SIG-M5 (cell line): Measurements from ENCODE around the gene CUBN.
"Not testable (repeated sequence)": the region's sequence is repeated elsewhere in the genome, so short reads cannot be mapped to it uniquely, and the experiment has no call there.

ENCODE experiments used
- DNase-seq: peaks from one replicate; lab custom pipeline; 2025; lab: John Stamatoyannopoulos, UW

Gene CUBN

DNA sequence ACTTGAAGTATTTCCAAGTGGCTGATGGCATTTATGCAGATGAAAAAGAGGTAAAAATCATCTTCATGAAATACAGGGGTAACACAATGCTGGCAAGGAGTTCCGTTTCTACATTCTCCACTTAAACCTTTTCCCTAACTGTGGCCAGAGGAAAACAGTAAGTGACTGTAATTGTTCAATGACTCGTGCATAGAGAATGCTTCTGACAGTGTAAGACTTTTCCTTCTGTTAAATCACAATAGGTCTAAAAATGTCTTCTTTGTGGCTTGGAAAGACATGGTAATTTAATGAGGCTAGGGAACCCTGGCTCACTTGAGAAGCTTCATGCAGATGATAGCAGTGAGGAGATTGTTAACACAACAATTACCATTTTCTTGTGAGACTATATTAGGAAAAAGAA, 262.1 kb downstream of the CUBN start:
- DNase-seq: no peak

DNA sequence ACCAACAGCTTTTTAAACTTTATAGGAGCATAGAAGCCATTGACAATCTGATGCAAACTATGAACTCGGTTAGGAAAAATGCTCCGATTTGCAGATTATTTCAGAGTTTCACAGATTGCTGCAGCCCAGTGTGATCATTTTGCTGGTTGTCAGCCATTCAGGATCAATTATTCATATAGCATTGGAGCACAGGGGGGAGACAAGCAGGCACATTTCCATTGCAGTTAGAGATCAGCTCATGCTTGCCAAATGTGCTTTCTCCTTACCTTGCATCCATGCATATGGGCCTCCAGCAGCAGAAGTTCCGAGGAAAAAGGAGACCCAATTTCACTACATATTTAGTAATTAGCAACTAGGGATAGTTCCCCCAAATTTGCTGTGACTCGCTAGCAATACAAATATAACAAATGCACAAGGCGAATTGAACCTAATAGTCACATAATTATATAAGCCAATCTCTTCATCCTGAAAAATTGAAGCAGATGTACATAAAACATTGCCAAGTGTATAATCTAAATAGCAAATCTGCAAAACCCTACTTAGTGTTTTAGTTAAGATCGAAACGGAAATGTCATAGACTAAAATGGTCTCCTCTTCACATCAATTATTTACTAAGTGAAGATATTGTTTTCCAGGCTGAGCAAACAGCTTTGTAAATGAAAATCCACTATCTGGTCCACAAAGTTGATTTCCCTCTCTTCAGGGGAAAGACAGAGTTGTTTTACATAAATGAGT, 262.9 kb downstream of the CUBN start:
- no peak for DNase-seq

DNA sequence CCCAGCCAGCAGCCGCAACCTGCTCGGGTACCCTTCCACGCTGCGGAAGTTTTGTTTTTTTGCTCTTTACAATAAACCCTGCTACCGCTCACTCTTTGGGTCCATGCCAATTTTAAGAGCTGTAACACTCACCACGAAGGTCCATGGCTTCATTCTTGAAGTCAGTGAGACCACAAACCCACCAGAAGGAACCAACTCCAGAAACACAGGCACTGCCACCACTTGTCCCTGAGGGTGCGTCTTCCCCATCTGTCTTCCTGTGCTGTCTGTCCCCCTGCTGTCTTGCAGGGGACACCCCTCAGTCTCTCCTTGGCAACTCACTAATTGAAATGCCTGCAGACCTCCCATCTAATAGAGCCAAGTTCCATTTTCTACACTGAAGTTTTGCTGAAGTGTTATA, 263.8 kb downstream of the CUBN start:
- no peak for DNase-seq

DNA sequence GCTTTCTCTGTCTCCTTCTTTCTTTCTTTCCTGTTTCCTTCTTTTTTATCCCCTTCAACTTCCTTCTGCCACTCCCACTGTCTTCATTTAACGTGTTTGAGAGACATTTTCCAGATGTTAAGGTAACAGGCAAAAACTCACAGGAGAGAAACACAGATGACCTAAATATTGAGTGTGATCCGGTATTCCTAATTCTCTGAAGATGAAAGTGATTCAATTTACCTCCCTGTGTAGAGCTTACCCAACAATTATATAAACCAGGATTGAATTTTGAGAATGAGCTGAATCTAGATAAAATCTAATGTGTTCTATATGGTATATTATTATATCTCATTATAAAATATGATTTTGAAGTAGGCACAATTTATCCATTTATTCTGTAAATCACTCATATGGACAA, 265.8 kb downstream of the CUBN start:
- DNase-seq: no peak

DNA sequence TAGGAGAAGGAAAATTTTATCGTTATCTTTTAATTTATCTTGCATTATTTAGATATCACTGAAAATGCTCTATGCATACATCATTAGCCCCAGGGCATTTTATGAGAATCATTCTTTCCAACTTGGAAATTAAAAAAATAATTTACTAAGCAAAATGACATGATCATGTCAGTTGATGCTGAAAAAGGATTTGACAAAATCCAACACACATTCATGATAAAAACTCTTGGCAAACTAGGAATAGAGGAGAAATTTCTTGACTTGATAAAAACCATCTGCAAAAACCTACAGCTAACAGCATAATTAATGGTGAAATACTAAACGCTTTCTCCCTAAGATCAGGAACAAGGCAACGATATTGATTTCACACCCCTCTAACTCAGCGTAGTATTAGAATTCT, 272.2 kb downstream of the CUBN start:
- DNase-seq: no peak

DNA sequence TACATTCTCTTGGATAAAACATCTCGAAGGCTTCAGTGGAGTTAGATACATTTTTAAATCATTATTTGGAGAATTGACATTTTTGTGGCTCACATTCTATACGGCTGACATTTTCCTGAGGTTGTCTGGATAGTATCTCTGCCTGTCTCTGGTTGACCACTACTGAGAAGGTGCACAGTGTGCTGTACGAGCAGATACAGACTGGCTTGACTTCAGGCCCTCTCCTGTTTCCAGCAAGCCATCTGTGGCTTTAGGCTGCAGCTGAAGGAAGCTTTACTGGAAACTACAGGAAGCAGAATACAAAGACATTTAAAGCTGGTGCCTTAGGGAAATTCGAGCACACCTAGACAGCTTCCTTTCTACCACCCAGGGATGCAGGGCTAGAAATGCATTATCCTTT, 273.0 kb downstream of the CUBN start:
- DNase-seq: no peak

DNA sequence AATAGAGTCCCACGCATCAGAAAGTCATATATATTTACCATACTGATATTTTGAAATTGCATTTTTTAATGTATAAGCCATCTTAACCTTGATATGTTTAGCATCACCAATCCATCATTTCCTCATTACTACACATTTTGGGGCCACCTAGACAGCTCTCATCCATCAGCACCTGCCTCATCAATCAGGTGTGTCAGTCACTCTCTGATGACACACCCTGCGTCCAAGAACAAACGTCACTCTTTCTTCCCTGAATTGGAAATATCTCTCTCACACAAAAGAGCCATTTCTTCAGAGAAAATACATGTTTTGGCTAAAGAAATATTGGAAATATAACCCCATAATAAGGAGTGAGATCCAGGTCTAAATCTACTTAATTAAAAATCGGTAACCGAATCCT, 273.5 kb downstream of the CUBN start:
- no peak for DNase-seq

DNA sequence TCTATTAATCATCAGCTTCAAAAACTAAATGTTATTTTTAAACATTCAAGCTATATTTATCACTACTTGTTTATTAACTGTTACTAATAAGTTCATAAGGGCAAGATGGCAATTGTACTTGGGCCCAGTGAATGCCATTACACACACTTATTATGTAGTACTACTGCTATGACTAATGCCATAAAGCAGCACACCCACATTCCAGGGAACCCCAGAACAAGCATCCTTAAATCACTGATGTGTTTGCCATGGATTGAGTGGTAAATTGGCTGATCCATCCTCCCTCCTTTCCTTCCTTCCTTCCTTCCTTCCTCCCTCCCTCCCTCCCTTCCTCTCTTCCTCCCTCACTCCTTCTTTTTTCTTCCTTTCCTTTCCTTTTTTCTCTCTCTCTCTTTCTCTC, 275.0 kb downstream of the CUBN start:
- DNase-seq: no peak

DNA sequence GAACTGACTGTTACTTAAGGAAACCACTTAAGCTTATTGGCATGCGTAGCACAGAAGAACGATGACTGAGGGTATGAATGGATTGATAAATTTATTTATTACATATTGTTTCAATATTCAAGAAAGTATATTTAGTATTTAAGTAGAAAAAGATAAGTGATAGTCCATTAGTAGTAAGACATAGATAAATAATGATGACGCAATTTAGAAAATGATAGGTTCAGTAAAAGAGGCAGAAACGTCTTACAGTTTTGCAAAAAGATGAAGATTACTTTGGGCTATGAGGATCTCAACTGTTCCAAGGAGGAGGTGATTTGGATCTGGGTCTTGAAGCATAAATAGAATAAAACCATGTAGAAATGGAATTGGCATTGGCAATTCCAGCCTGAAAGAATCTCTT, 275.8 kb downstream of the CUBN start:
- no peak for DNase-seq

DNA sequence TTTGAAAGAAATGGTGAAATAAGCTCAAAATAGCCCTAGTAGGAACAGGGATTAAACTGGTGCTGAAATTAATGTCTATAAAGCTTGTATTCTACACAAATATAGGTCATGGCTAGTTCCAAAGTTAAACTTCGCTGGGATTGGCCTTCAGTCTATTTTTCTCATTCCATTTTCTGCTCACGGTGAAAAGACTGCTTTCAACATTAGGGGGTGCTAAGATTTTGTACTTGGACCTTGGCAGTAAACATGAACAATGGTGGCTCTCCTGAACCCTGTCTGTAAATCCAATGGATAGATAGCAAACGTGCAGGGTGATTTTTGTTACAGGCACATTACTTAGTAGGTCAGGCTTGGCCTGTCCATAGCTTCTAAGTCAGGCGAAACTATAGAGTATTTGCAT, 276.4 kb downstream of the CUBN start:
- DNase-seq: no peak

DNA sequence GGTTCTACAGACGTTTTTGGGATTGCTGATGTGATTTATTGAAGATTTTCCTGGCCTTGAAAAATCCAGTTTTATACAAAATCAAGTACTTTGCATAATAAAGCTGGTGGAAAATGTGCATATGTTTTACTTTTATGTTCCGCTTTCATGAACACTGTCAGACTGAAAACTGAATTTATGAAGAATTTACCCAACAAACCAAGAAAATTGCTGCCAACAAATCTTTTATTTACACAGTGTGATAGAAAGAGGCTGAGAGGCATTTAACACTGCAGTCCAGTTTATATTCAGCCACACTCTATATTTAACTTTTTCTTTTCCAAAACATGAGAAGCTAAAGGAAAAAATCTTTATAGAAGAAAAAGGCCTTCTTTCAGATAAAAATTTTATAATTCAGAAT, 277.0 kb downstream of the CUBN start:
- no peak for DNase-seq

DNA sequence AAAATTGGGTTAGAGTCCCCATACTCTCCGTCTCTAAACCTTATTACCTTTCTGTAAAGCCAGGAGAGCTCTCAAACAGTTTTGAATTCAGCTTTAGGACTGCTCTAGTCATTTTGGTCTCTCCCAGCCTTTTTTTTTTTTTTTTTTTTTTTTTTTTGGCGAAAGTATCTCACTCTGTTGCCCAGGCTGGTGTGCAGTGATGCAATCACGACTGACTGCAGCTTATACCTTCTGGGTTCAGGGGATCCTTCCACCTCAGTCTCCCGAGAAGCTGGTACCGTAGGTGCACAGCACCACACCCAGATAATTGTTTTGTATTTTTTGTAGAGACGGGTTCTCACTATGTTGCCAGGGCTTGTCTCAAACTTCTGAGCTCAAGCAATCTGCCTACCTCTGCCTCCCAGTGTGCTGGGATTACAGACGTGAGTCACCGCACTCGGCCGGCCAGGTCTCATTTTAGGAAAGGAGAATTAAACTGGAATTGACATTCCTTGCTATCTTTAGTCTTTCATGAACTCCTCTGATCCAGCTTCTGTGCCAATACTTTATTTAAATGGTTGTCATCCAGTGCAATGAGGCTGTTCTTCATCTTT, 281.0 kb downstream of the CUBN start:
- DNase-seq: no peak

DNA sequence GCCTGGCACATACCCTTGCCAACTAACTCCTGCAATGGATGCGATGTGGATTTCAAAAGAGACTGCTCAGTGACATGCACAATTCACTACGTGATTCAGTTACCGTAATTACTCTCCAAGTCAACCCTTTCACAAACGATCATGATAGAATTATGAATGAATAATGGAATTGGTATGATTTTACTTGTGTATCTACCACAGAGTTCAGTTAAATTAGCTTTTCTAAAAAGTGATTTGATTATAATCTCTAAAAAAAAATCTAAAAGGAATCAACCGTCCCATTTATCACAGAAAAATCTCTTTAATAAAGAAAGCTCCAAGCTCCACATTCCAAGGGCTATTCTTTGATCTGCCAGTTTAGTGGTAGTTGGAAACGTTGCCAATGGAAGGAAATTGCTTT, 282.0 kb downstream of the CUBN start:
- no peak for DNase-seq

DNA sequence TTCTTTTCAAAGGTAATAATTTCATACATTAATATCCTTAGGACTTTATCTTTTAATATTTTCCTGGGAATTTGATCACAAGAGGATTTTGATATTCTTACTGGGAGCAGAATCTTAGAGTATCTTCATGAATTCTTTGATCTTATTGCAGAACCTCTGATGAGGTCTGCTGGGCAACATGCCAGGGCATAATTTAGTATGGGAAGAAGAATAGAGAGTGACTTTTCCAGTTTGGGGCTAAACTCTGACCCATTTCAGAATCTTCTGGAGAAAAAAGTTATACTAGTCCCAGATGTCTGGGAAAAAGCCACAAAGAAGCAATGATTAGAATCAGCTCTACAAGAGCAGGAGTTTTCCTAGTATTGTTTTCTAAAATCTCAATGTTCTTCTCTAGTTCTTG, 284.4 kb downstream of the CUBN start:
- no peak for DNase-seq

DNA sequence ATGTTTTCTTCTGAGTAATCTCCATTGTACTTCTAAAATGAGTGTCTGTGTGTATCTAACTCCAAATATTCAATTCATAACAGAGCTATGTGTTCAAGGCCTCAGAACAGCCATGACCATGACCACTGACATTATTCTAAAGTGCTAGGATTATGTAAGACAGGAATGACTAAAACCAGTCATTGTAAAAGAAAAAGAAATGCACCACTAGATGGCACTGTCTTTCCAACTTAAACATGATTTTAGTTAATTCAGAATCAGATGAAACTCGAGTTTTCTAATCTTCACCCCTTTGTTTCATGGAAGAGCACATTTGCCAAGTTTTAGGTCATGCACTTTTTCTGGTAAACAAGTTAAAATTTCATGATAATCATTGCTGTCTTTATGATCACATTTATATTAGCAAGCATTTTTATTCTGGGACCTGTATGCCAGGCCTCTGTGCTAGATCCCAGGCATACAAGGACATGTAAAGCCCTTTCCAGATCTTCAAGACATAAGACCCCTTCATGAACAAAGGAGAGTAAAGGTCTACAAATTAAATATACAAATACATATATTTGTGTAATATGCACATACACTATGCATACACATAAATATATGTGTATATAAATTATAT, 286.2 kb downstream of the CUBN start:
- no peak for DNase-seq

DNA sequence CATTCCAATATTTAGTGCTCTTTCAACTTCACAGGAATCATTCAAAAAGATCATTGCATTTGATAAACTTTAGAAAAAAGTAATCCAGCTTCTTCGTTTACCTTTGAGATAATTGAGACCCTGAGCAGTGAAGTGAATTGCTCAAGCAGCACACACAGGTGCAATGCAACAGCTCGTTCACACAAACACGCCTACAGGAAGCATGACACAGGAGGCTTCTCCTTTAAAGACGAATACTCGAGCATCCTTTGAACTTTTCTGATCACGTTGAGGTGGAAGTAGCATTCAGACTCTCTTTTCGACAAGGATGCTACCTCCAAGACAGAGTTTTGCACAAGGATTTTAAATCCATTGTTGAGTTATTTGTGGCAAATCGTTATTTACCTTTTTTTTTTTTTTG, 294.4 kb downstream of the CUBN start:
- DNase-seq: no peak

DNA sequence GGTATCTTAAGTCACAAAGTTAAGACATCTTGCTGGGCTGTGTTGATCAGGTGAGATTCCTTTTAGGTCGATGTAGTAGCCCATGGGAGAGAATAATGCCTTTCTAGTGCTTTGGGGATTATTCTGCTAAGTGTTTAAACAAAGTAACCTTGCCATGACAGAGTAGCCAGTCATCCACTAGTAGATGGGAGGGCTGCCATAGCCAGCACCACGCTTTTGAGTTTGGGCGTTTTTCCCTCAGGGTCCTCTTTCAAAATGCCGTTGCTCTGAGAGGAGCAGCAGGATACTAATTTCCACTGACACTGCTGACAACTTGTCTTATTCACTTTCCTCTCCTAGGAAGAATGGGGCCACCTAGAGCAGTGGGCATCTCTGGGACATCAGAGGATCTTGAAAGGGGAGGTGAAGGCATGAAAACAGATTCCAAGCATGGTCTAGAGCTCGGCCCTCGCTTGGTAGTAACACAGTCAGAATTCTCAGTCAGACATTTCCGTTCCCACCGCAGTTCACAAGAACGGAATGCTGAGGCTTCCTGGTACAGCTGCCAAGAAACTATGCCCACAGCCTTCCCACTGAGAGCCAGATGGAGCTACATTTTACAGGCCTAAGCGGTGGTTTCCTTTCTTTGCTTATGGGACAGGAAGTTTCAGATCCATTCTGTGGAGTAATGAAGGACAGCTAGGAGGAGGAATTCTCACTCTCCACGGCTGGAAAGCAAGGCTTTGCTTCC, 297.1 kb downstream of the CUBN start:
- DNase-seq: no peak

DNA sequence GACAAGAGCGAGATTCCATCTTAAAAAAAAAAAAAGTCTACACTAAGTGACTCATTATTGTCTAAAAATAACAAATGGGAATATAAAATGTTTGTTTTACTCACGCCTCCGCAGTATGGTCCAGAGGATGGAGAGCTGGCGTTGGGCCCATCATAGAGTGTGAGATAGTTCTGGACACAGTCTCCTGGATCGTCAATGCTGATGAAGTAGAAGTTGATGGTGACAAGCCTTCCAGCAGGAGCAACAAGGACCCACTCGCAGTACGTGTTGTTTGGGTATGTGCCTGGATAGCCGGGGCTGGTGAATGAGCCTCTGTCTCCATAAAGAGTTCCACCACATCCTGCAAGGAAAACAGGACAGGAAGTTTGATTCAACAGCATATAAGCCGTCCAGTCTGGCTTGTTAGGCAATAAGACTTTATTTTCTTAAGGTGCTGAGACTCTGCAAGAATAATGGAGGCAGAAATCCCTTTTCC, 300.9 kb downstream of the CUBN start:
- DNase-seq: no peak

DNA sequence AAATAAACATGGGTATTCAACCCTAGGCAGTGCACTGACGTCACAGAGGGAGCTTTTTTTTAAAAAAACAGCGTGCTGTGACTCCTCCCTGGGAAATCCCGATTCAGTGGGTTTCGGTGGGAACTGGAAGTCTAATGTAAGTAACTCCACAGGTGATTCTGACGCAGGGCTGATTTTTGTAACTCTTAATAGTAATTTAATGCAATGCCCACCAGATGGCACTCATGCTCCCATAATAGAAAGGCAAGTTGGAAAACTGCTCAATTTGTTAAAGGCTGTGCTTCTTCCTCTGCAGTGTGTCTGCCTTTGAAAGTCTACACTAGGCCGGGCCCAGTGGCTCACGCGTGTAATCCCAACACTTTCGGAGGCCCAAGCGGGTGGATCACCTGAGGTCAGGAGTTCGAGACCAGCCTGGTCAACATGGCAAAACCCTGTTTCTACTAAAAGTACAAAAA, 301.5 kb downstream of the CUBN start:
- no peak for DNase-seq

DNA sequence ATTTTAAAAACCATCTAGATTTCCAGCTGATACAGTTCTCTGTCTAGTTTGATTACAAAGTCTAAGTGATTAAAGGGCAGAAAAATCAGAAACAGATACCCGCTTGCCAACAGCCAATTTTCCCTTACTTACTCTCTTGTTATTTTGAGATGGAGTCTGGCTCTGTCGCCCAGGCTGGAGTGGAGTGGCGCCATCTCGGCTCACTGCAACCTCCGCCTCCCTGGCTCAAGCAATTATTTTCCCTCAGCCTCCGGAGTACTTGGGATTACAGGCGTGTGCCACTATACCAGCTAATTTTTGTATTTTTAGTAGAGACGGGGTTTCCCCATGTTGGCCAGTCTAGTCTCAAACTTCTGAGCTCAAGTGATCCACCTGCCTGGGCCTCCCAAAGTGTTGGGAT, 302.1 kb downstream of the CUBN start:
- not testable (repeated sequence) for DNase-seq

DNA sequence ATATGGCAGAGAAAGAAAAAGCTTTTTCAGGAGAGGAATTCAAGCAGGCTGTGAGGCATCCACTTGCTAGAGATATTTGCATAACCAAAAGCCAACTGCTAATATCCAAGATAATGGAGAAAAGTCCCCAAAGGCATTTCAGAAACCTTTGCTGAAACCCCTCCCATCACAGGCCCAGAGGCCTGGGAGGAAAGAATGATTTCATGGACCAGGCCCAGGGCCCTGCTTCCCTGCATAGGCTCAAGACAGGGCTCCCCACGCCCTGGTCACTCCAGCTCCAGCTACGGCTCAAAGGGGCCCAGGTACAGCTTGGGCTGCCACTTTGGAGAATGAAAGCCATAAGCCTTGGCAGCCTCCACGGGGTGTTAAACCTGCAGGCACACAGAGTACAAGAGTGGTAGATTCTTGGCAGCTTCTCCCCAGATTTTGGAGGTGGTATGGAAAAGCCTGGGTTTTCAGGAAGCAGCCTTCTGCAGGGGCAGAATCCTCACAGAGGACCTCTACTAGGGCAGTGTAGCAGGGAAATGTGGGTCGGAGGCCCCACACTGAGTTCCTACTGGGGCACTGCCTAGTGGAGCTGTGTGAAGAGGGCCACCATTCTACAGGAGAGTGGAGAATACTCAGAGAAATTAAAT, 306.8 kb downstream of the CUBN start:
- DNase-seq: no peak

DNA sequence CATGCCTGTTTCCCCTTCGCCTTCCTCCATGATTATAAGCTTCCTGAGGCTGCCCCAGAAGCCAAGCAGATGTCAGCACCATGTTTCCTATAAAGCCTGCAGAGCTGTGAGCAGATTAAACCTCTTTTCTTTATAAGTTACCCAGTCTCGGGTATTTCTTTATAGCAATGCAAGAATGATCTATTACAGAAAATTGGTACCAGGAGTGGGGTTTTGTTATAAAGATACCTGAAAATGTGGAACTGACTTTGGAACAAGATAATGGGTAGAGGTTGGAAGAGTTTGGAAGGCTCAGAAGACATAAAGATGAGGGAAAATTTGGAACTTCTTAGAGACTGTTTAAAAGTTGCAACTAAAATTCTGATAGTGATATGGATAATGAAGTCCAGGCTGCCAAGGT, 307.6 kb downstream of the CUBN start:
- no peak for DNase-seq
